ENCODE results near the gene STAG2. TPM values are rescaled to one million over a fixed set of nuclear protein-coding genes. Genes with fewer than 3 reads are reported as not detected.

STAG2 gene
- total and polyA plus RNA-seq, 2 donors (not counting 3 experiments of a cell fraction or from before 2014, with no cell fraction given), result 12.7 to 55.9 TPM

GRCh38 chrX:123993326-123993725 is 31.8 kb downstream of the STAG2 start:
- no TSS peak for BruUV-seq (replicated peaks)
- intact Hi-C loops (cut with micrococcal nuclease), result no loop called here
- POLR2A ChIA-PET, result no interaction called here

More at GRCh38 chrX:123993326-123993725, 31.8 kb downstream of the STAG2 start:
- Histone ChIP-seq H3K9me1 (replicated peaks; ENCODE audit: control insufficient read depth, extremely low read depth, insufficient read depth, low read length) (no peaks in the 10 kb centered on the region), H3K36me3 (ENCODE audit: control insufficient read depth in 2 of 2, extremely low read depth in 1 of 2, insufficient read depth in 2 of 2, low read length in 2 of 2) (no peaks in the 10 kb centered on the region), H3K79me2 (ENCODE audit: control insufficient read depth, insufficient read depth, low read length) (peaks cover 85% of the 10 kb centered on the region), H3K27me3 (ENCODE audit: control insufficient read depth in 2 of 2, insufficient read depth in 2 of 2, low read length in 2 of 2) (no peaks in the 10 kb centered on the region), H2AFZ (ENCODE audit: low read depth, low read length) (no peak overlapping the region), H3K4me2 (ENCODE audit: insufficient read depth, low read length) (peak overlapping the region; percentile 29), H3K4me3 (replicated peaks in 1 of 3; ENCODE audit: insufficient read depth in 1 of 3, low read depth in 1 of 3, low read length in 3 of 3) (no peak overlapping the region), H3K9me3 (replicated peaks; ENCODE audit: control insufficient read depth, insufficient read depth, low read length) (no peaks in the 10 kb centered on the region), H3K9ac (replicated peaks; ENCODE audit: extremely low read depth, insufficient read depth, low read length) (no peak overlapping the region), H3K4me1 (ENCODE audit: control insufficient read depth, extremely low read depth, insufficient read depth, low read length) (peaks cover 9% of the 10 kb centered on the region), H4K20me1 (replicated peaks; ENCODE audit: control insufficient read depth, extremely low read depth, insufficient read depth, low read length) (peaks cover 8% of the 10 kb centered on the region), H3K27ac (ENCODE audit: insufficient read depth, low read depth, low read length) (peak overlapping the region; percentile 22)
- CTCF ChIA-PET, result interaction anchor here (0.5 to 1.5 kb wide), 3 partner anchors 17 to 120 kb away, joined by 3 to 8 read pairs (median 5); no protein-coding TSS in a partner anchor
- TF ChIP-seq CTCF (IDR thresholded peaks at IDR 0.05; ENCODE audit: extremely low read depth in 1 of 2, insufficient read depth in 1 of 2, low read depth in 1 of 2, low read length in 2 of 2) (no peak), FOS (IDR thresholded peaks at IDR 0.05; ENCODE audit: borderline replicate concordance, insufficient read depth, low read length) (peak; percentile 45)
- dilution Hi-C loops (cut with MboI; ENCODE audit: extremely low pct_ligation_motif_present, low sequenced_read_pairs), result no loop called here
- DNase-seq (ENCODE audit: low read depth, low spot score) (peak; percentile 70), FAIRE-seq (peak; percentile 95)

Data from endothelial cell of umbilical vein (primary cell).